Caco-2 (cell line): Measurements from ENCODE around the gene PHB1. TPM values are rescaled to one million over a fixed set of nuclear protein-coding genes. Genes with fewer than 3 reads are reported as not detected.

Experiments
- Bru-seq: library from RNA; stranded (reverse); fragments of 400-500 nt; gene quantifications from one replicate; lab custom pipeline; 2021; lab: Mats Ljungman, UMichigan
- BruChase-seq, 2 experiments: library from RNA; stranded (reverse); fragments of 400-500 nt; gene quantifications; one replicate each; lab custom pipeline; 2021; lab: Mats Ljungman, UMichigan
- BruUV-seq: library from RNA; stranded (reverse); fragments of 400-500 nt; replicated peaks from 2 replicates; lab custom pipeline; 2021; lab: Mats Ljungman, UMichigan
- CTCF ChIA-PET: fragments of 300-600 bp; sonication (Branson Sonifier 250); formaldehyde crosslinking; loops from one replicate; lab custom pipeline; 2022; ENCODE audit warnings: antibody characterized with exemption; lab: Charles Lee
- POLR2A ChIA-PET: fragments of 300-600 bp; sonication (Branson Sonifier 250); formaldehyde crosslinking; loops from one replicate; lab custom pipeline; 2022; ENCODE audit warnings: antibody characterized with exemption; lab: Charles Lee
- DNase-seq, 2 experiments: peaks; one replicate each; pipeline versions ENCODE4 v3.0.0 to v3.0.0-alpha.2; 2020 to 2022
- H3K27me3 ChIP-seq: replicated peaks from 2 replicates; pipeline ENCODE4 v1.6.0; 2011; ENCODE audit warnings: low read length; ENCODE audit not compliant: control insufficient read depth, insufficient read depth
- H3K36me3 ChIP-seq: 2 replicates; pipeline ENCODE4 v1.5.1; 2011; ENCODE audit warnings: low read length; ENCODE audit not compliant: control insufficient read depth, insufficient read depth
- H3K4me1 ChIP-seq: fragments of 250-450 bp; sonication (Bioruptor Pico); 2 replicates; pipeline ENCODE4 v1.5.1; 2020; ENCODE audit warnings: mild to moderate bottlenecking
- H3K4me3 ChIP-seq: 2 replicates; pipeline ENCODE4 v1.5.1; 2011; ENCODE audit warnings: low read depth, mild to moderate bottlenecking, control low read depth, low read length
- H3K9me3 ChIP-seq: fragments of 250-450 bp; sonication (Bioruptor Pico); 2 replicates; pipeline ENCODE4 v1.5.1; 2020; ENCODE audit warnings: mild to moderate bottlenecking, moderate library complexity
- H3K27ac Mint-ChIP-seq: one replicate; pipeline ENCODE4 v1.8.0; 2022; ENCODE audit warnings: mixed read lengths; ENCODE audit not compliant: unreplicated experiment
- H3K27me3 Mint-ChIP-seq: one replicate; pipeline ENCODE4 v1.8.0; 2022; ENCODE audit warnings: mixed read lengths; ENCODE audit not compliant: insufficient read depth, unreplicated experiment
- H3K36me3 Mint-ChIP-seq: one replicate; pipeline ENCODE4 v1.8.0; 2022; ENCODE audit warnings: mild to moderate bottlenecking, mixed read lengths; ENCODE audit not compliant: insufficient read depth, unreplicated experiment
- H3K4me1 Mint-ChIP-seq: one replicate; pipeline ENCODE4 v1.8.0; 2022; ENCODE audit warnings: low read depth, mixed read lengths; ENCODE audit not compliant: unreplicated experiment
- H3K4me3 Mint-ChIP-seq: one replicate; pipeline ENCODE4 v1.8.0; 2022; ENCODE audit warnings: mild to moderate bottlenecking, moderate library complexity, mixed read lengths; ENCODE audit not compliant: unreplicated experiment
- H3K9me3 Mint-ChIP-seq: one replicate; pipeline ENCODE4 v1.8.0; 2022; ENCODE audit warnings: mixed read lengths; ENCODE audit not compliant: unreplicated experiment
- intact Hi-C: fragments of 100-400 bp; cut with micrococcal nuclease; formaldehyde crosslinking; loops from one replicate; pipeline ENCODE4 v1.10.0; 2022; ENCODE audit not compliant: unreplicated experiment
- long read RNA-seq: library from polyadenylated mRNA; stranded (forward); transcript quantifications from one replicate; pipeline ENCODE4 v2.0.0, GENCODE V29; 2022
- total RNA-seq: library from RNA; stranded (reverse); gene quantifications from 2 replicates; pipeline ENCODE4 v1.2.3, GENCODE V29; 2022
- TF ChIP-seq, protein P1 (sequence below), 2 experiments: fragments of 200-600 bp in 1 of 2; IDR thresholded peaks; 1 replicate in 1 of 2; 2 replicates in 1 of 2; pipeline versions ENCODE4 v1.5.1 to v1.8.0; 2011 to 2022; ENCODE audit warnings: antibody characterized with exemption in 1 of 2, control low read depth in 1 of 2, inconsistent platforms in 1 of 2, low read depth in 1 of 2, low read length in 1 of 2, mild to moderate bottlenecking in 1 of 2, moderate library complexity in 1 of 2; ENCODE audit not compliant: insufficient read depth in 1 of 2, severe bottlenecking in 1 of 2, unreplicated experiment in 1 of 2

The PHB1 gene
- 761 and 848 TPM in 2 replicates for total RNA-seq
- Bru-seq, nascent RNA = percentile 95 among the genes with signal in this experiment
- BruChase-seq, experiment 1, labeled RNA remaining after a 2-hour chase = percentile 95 among the genes with signal in this experiment
- percentile 98 among the genes with signal in this experiment for BruChase-seq, experiment 2, labeled RNA remaining after a 6-hour chase
- long read RNA-seq, transcript PHB-201 (7 exons, 1,832 nt) = major isoform, 1,634 of 1,907 reads
- long read RNA-seq, transcript PHB-214 (8 exons, 1,952 nt) = minor isoform, 48 of 1,907 reads
- long read RNA-seq, transcript PHB-215 (7 exons, 1,908 nt) = minor isoform, 41 of 1,907 reads
- long read RNA-seq, partial matches to known transcripts = 132 of 1,907 reads
- long read RNA-seq, other reads (novel, unspliced or antisense) = 48 of 1,907 reads

DNA sequence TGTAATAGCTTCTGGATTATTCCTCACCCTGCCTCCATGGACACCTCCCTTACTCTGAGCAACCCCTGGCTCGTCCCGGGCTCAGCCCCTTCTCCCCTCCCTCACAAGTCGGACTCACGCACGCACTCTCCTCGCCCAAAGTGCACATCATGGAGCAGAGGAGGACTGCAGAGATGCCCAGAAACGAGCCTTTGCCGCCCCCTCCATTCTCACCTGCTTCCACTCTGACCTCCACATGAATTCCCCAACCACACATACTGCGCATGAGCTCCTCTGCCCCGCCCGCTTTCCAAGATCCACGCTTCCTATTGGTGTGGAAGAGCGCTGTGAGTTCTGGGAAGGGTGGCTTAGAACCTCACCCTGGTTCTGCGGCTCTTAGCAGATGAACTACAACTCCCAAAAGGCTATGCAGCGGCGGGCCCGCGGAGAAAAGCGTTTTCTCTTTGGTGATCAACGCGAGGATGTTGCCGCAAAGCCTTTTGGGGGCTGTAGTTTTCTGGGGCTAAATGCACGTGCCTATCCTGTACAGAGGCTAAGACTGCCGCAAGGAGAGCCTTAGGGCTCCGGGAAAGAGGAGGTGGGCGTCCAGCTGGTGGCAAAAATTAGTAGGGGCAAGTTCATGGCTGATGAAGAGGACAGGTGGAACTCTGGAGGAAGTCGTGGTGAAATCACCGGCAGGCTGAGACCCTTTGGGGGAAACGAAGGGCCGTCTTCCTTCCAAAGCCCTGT is at the start of gene PHB1:
Gene PHB1, minus strand, starts transcription at position 261 of the 729 bp plus-strand sequence. CDS start 1,618 bp downstream, outside the sequence.
- intact Hi-C loops = loop anchor here (1.0 to 2.0 kb wide), 3 partner anchors 52 to 284 kb away; partner anchors contain the start of genes SPOP and ZNF652
- Histone ChIP-seq H3K36me3 (peaks cover 13% of the 10 kb centered on the region), H3K27me3 (no peaks in the 10 kb centered on the region), H3K9me3 (0 out of 2 replicates have a peak, but pooled peaks cover 9% of the 10 kb centered on the region), H3K4me1 (peaks cover 4% of the 10 kb centered on the region), H3K4me3 (peak within 1 kb of the TSS; percentile 61)
- POLR2A ChIA-PET = interaction anchor here (0.5 to 1.5 kb wide), 22 partner anchors 11 to 1451 kb away, joined by 3 to 10 read pairs (median 4); partner anchors contain the start of genes FAM117A, KAT7, SLC35B1 and SPOP
- TF ChIP-seq, protein P1, sequence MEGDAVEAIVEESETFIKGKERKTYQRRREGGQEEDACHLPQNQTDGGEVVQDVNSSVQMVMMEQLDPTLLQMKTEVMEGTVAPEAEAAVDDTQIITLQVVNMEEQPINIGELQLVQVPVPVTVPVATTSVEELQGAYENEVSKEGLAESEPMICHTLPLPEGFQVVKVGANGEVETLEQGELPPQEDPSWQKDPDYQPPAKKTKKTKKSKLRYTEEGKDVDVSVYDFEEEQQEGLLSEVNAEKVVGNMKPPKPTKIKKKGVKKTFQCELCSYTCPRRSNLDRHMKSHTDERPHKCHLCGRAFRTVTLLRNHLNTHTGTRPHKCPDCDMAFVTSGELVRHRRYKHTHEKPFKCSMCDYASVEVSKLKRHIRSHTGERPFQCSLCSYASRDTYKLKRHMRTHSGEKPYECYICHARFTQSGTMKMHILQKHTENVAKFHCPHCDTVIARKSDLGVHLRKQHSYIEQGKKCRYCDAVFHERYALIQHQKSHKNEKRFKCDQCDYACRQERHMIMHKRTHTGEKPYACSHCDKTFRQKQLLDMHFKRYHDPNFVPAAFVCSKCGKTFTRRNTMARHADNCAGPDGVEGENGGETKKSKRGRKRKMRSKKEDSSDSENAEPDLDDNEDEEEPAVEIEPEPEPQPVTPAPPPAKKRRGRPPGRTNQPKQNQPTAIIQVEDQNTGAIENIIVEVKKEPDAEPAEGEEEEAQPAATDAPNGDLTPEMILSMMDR (IDR thresholded peaks at IDR 0.05; ENCODE audit: insufficient read depth in 1 of 2, low read depth in 1 of 2, low read length in 1 of 2, severe bottlenecking in 1 of 2, unreplicated experiment in 1 of 2) = no peak
- no TSS peak for BruUV-seq
- Mint-ChIP-seq H3K27ac (peak within 1 kb of the TSS; percentile 84), H3K4me3 (peak within 1 kb of the TSS; percentile 88), H3K36me3 (peaks cover 49% of the 10 kb centered on the region), H3K9me3 (peaks cover 12% of the 10 kb centered on the region), H3K4me1 (no peaks in the 10 kb centered on the region), H3K27me3 (no peaks in the 10 kb centered on the region)
- DNase-seq = peak; percentile 100
- CTCF ChIA-PET = interaction anchor here (0.5 to 4.0 kb wide), 24 partner anchors 14 to 1390 kb away, joined by 3 to 92 read pairs (median 6); partner anchors contain the start of genes FAM117A, NGFR and SLC35B1

GRCh38 chr17:49464049-49464448 is 49.4 kb upstream of the PHB1 start:
- intact Hi-C loops = no loop called here
- ChIA-PET CTCF (interaction anchor here (1.6 kb wide), 1 partner anchor 56 kb away, joined by 3 read pairs; no protein-coding TSS in a partner anchor), POLR2A (no interaction called here)
- Mint-ChIP-seq H3K27ac (no peak overlapping the region), H3K9me3 (peaks cover 9% of the 10 kb centered on the region), H3K27me3 (peaks cover 42% of the 10 kb centered on the region), H3K36me3 (no peaks in the 10 kb centered on the region), H3K4me3 (no peak overlapping the region), H3K4me1 (no peaks in the 10 kb centered on the region)
- Histone ChIP-seq H3K9me3 (peaks cover 10% of the 10 kb centered on the region), H3K36me3 (no peaks in the 10 kb centered on the region), H3K4me3 (no peak overlapping the region), H3K4me1 (no peaks in the 10 kb centered on the region), H3K27me3 (peaks cover 6% of the 10 kb centered on the region)
- BruUV-seq = no TSS peak
- no peak for DNase-seq
- TF ChIP-seq, protein P1 (IDR thresholded peaks at IDR 0.05; ENCODE audit: insufficient read depth in 1 of 2, low read depth in 1 of 2, low read length in 1 of 2, severe bottlenecking in 1 of 2, unreplicated experiment in 1 of 2) = no peak

DNA sequence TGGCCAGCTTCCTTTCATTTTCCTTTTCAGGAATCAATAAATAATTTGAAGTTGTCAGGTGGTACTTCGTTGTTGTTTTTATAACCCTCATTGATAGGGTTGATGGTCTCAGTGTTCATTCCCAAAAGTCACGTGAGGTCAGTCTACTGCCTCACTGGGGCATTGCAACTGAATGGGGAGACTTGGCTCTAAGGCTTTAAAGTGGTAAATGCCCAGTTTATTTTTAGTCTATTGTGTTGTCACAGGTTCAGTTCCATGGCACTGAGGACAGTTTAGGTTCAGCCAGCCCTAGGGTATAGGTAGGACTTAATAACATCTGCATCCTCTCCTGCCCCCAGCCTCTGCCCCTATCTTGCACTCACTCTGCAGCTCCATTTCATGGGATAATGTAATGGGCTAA is 46.9 kb upstream of the PHB1 start:
- no peaks in the 10 kb centered on the region for H3K4me1 Mint-ChIP-seq
- Histone ChIP-seq H3K36me3 (no peaks in the 10 kb centered on the region), H3K4me3 (no peak overlapping the region), H3K4me1 (no peaks in the 10 kb centered on the region), H3K27me3 (peaks cover 6% of the 10 kb centered on the region), H3K9me3 (peaks cover 10% of the 10 kb centered on the region)
- ChIA-PET CTCF (interaction anchor here (0.7 to 1.2 kb wide), 4 partner anchors 40 to 237 kb away, joined by 3 to 4 read pairs (median 3); no protein-coding TSS in a partner anchor), POLR2A (no interaction called here)
- H3K27ac Mint-ChIP-seq = no peak overlapping the region
- no peak overlapping the region for H3K4me3 Mint-ChIP-seq
- DNase-seq = no peak
- H3K36me3 Mint-ChIP-seq = no peaks in the 10 kb centered on the region
- TF ChIP-seq, protein P1 (IDR thresholded peaks at IDR 0.05; ENCODE audit: insufficient read depth in 1 of 2, low read depth in 1 of 2, low read length in 1 of 2, severe bottlenecking in 1 of 2, unreplicated experiment in 1 of 2) = no peak
- H3K27me3 Mint-ChIP-seq = peaks cover 47% of the 10 kb centered on the region
- intact Hi-C loops = no loop called here
- peaks cover 9% of the 10 kb centered on the region for H3K9me3 Mint-ChIP-seq
- BruUV-seq = no TSS peak
